HG03520 (cell line): Measurements from ENCODE around the gene OR2L8.

Experiments used
- ATAC-seq: cut with Tn5 transposase; IDR thresholded peaks from one replicate; pipeline ENCODE4 v1.9.1; 2021; ENCODE audit warnings: mild to moderate bottlenecking, moderate library complexity; ENCODE audit not compliant: unreplicated experiment

The OR2L8 gene, protein sequence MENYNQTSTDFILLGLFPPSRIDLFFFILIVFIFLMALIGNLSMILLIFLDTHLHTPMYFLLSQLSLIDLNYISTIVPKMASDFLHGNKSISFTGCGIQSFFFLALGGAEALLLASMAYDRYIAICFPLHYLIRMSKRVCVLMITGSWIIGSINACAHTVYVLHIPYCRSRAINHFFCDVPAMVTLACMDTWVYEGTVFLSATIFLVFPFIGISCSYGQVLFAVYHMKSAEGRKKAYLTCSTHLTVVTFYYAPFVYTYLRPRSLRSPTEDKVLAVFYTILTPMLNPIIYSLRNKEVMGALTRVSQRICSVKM

DNA sequence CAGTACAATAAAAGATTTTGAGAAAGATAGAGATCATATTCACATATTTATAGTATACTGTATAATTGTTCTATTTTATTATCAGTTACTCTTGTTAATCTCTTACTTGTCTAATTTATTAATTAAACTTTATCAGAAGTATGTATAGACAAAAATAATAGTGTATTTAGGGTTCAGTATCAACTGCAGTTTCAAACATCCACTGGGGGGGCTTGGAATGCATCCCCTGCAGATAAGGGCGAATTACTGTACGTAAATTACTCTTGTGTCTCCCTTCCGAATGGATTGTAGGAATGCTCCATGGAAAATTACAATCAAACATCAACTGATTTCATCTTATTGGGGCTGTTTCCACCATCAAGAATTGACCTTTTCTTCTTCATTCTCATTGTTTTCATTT is at the start of gene OR2L8:
Gene OR2L8 (plus strand): TSS at position 301 of the 400 bp plus-strand sequence. CDS start 0 bp downstream, at position 301.
- no peak for ATAC-seq

DNA sequence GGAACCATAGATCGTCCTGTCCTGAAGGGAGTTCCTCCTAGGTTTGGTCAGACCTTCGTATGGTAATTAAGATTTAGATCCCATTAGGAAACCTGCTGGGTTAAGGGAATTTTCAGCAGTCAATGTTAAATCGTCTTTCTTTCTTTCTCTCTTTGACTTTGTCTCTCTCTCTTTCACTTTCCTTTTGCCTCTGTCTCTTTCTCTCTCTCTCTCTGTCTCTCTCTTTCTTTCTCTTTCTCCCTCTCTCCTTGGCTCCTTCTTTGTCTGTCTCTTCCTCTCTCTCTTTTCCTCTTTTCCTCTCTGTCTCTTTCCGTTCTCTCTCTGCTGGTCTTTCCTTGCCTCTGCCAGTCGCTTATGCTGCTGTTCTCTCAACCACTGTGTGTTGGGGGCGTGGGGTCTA is 44.5 kb upstream of the OR2L8 start:
- no peak for ATAC-seq

DNA sequence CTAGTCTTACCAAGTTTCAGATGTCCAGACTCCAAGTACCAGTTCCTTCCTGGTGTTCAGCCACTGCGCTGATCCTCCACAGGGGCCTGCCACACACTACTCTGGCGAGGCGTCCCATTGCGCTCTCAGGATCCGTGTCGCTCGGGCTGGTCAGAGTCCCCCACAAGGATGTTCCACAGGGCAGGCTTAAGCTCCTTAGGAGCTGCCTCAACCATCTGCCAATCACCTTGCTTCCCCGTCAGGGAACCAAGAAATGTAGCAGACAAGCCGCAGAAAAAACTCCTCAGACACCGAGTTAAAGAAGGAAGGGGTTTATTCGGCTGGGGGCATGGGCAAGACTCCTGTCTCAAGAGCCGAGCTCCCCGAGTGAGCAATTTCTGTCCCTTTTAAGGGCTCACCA is 43.5 kb upstream of the OR2L8 start:
- no peak for ATAC-seq

DNA sequence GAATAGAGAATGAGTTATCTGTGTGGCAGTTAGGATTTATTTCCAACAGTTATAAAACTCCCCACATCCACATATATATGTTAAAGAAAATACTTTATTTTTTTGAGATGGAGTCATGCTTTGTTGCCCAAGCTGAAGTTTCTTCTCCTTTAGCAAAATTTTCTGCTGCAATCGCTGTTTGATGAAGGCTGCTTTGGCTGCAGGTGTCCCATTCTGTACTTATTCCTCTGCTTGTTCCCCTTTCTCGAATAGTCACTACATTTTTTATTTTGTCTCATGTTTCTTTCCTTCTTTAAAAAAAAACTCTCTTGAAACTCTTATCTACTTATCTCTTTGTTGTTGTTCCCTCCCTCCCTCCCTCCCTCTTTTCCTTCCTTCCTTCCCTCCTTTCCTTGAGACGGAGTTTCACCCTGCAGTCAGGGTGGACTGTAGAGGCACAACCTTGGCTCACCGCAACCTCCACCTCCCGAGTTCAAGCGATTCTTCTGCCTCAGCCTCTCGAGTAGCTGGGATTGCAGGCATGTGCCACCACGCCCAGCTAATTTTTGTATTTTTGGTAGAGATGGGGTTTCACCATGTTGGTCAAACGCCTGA is 42.7 kb upstream of the OR2L8 start:
- no peak for ATAC-seq

DNA sequence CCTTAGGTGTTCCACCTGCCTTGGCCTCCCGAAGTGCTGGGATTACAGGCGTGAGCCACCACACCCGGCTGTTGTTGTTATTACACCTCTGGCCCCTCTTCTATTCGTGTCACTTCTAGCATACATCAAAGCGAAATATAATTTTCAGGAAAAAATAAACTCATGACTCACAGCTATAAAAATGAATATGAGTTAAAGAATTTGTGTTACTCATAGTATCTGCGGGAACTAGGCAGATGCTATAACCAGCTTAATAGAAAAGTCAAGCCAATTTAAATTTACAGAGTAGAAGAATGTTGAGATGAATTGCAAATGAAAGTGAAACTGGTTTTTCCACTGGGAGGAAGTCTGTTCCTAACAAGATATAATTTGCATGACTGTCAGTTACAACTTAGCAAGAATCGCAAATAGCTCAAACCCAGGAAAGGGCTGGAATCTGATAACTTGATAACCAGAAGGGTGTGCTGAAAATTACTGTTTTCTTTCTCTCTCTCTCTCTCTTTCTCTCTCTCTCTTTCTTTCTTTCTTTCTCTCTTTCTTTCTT is 42.1 kb upstream of the OR2L8 start:
- no peak for ATAC-seq

DNA sequence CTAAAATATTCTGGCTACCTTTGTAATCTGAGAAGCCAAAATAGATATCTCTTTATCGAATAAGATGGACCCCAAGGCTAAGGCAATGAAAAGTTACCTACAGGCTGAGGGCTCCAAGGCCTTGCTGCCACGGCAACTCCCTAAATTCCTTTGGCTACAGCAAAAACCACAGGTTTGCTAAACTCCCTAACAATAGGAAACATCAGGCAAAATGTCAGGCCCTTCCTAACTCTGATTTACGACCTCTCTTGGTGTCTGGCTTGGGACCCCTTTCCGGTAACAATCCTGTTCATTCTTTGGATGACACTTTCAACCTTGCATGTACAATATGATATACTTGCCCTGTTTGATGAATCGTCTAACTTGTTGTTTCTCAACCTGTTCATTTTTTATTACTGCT is 39.9 kb upstream of the OR2L8 start:
- no peak for ATAC-seq

DNA sequence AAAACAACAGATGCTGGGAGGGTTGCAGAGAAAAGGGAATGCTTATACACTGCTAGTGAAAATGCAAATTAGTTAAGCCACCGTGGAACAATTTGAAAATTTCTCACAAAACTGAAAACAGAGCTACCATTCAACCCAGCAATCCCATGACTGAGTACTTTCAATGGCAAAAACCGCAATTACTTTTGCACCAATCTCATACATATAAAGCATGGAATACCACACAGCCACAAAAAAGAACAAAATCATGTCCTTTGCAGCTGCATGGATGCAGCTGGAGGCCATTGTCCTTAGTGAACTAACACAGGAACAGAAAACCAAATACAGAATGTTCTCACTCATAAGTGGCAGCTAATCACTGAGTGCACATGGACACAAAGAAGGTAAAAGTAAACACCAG is 34.9 kb upstream of the OR2L8 start:
- no peak for ATAC-seq

DNA sequence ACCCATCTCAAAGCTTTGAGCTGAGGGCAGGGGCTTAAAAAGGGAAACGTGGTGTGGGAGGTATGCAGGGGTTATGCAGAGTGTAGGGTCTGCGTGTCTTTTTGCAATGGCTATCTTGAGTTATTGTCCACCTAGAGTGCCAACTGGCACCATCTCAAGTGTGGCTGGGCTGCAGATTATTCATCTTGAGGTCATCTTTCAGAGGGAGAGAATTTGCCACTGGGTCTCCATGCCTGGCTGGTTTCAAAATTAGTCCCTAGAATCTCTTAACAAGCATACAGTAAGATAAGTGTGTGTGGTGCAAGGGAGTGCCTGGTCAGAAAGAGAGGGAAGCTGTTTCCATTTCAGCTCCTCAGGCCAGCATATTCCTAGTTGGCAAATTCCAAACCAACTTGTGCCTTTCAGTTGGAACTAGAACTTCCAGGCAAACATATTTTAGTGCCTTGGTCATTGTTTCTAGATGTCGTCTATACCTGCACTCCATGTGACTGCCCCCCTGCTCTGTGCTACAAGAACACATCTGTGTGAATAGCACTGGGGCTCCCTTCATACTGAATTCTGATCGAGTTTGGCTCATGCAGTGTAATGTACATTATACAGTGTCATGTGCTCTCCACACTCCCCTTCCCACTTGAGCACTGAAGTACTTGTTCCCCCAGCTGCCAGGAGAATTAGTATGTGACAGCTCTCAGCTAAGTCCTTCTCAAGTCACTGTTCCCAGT is 33.6 kb upstream of the OR2L8 start:
- ATAC-seq: no peak

DNA sequence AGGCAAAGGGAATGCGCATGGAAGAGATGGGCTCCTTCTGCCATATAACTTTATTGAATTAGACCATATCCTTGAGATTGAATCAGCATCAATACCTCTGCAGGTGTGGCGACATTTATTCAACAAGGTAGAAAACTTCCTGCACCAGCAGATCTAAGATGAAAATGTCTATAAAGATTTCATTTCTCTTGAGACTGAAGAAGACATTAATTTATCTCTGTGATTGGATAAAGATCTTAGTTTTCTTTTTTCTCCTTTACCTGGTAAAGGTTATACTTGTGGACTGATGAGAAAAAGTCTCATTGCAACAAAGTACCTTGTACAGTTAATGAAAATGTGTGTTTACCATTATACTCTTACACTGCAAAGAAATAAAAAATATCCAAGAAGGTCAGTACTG is 28.7 kb upstream of the OR2L8 start, which contains the start of gene OR2T8:
Gene OR2T8 (plus strand): TSS at position 301 of the 400 bp plus-strand sequence. CDS start 766 bp downstream, outside the sequence.
- ATAC-seq: no peak

DNA sequence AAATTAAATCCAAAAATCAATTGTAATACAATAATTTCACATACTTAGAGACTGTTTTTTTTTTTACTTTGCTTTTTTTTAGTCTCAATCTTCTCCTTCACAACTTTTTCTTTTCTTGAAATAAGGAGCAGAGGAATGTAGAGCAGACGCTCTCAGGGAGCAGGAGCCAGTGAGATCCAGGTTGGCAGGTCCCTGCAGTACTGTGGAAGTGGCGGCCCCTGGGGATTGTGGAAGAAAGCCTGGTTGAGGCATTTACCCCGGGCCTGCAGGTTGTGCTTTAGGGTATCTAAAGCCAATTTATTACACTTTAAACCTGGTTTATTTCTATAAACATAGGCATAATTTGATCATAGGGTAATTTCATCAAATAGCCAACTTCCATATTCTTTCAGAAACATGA is 24.7 kb upstream of the OR2L8 start:
- ATAC-seq: no peak

DNA sequence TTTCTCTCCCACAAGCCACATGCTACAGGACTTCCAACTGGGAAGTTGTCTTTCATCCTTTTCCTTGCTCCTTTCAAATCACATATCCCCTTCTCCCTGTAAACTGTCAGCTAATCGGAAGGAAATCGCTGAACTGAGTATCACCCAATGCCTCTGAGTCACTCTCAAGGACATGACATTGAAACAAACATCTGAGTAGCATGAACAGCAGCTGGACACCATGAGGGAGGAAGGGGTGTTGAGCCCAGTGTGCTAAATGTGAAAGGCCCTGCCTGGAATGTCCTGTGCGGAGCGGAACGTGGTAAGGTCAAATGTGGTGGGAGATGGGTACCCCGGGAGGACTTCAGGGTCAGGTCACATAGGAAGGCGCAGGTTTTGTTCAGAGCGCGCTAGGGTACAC is 23.8 kb upstream of the OR2L8 start, which contains the start of gene OR2AJ1:
Gene OR2AJ1 (plus strand): TSS at position 22 of the 400 bp plus-strand sequence. CDS start 8,880 bp downstream, outside the sequence.
- no peak for ATAC-seq

DNA sequence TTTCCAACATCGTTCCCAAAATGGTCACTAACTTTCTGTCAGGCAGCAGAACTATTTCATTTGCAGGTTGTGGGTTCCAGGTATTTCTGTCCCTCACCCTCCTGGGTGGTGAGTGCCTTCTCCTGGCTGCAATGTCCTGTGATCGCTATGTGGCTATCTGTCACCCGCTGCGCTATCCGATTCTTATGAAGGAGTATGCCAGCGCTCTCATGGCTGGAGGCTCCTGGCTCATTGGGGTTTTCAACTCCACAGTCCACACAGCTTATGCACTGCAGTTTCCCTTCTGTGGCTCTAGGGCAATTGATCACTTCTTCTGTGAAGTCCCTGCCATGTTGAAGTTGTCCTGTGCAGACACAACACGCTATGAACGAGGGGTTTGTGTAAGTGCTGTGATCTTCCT is 14.7 kb upstream of the OR2L8 start:
- ATAC-seq: no peak

DNA sequence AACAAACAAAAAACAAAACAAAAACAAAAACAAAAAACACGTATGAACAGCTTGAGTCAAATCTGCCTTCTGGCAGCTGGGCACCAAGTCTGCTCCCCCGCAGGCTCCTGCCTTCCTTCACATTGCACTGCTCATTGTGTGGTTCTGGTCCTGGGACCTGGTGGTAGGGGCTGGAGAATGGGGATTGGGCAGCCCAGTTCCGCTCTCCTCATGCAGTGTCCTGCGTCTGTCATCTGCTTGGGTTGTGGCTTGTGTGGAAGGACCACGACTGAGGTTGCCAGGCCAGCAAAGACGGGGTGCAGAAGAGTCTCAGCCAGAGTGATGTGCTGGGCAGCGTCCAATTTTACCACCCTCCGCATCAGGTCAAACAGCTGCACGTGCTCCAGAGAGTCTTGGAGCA is 12.9 kb upstream of the OR2L8 start:
- no peak for ATAC-seq

DNA sequence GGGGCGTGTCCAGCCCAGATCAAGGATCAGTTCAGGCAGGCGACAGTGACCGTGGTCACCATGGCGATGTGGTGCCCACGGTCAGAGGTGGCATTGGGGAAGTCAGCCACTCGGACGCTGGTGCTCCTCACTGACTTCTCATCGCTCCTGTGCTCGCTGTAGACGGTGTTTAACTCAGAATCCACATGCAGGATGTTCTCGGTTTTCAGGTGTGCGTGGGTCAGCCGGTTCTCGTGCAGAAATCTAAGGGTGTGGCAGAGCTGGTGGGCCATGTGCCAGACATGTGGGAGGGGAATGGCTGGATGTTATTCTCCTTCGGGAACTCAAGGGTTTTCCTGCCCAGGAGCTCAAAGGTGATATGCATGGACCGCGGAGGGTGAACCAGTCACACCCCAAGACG is 12.2 kb upstream of the OR2L8 start:
- no peak for ATAC-seq

DNA sequence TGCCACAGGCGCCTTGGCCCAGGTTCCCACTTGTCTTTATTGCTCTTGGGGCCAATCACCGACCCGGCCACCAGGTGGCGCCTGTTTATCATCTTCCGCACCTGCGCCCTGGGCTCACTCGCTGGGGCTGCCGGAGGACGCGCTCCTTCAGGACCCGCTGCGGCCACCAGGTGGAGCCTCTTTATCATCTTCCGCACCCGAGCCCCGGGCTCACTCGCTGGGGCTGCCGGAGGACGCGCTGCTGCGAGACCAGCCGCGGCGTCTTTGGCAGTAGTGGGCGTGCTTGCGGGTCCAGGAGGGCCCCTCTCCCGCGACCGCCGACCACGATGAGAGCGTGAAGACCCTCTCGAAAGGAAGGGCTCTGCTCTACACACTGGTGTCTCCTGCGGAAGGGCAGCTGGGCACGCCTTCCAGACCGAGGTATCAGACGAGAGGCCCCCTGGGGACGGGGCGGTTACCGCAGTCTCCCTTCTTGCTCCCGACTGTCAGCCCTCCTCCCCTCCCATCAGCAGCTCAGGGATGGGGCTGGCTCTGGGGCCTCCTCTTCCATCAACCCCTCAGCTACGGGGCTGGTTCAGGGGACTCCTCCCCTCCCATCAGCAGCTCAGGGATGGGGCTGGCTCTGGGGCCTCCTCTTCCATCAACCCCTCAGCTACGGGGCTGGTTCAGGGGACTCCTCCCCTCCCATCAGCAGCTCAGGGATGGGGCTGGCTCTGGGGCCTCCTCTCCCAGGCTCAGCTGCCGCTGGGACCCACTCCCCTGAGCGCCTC is 11.5 kb upstream of the OR2L8 start:
- peak; percentile 100 for ATAC-seq

DNA sequence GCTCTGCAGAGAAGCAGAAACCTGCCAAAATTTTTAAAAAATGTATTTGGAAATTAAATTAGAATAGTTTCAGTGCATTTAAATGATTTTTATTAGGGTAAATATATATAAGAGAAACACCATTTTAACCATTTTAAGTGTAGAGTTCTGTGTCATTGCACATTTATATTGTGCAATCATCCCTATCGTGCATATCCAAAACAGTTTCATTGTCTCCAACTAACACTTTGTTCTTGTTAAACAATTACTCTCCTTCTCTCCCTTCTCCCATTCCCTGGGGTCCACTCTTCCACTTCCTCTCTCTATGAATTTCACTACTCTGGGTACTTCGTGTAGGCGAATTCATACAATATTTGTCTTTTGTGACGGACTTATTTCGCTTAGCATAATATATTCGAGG is 6.0 kb upstream of the OR2L8 start:
- no peak for ATAC-seq

DNA sequence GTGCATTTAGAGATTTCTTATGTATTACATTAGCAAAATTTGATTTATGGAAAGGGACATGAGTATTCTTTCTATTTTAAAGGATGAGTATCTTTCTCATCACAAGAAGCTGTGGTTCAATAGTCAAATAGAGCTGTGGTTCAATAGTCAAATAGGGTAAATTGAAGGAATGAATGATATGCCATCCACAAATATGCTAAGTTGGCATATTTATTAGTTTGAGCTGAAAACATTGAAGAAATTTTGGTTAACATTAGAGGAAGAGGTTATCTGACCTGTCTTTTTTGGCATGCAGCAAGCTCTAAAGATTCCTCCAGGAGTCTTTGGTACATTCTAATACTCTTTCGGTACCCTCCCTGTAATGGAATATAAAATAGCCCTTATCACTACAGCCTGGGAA is 4.8 kb downstream of the OR2L8 start:
- no peak for ATAC-seq

DNA sequence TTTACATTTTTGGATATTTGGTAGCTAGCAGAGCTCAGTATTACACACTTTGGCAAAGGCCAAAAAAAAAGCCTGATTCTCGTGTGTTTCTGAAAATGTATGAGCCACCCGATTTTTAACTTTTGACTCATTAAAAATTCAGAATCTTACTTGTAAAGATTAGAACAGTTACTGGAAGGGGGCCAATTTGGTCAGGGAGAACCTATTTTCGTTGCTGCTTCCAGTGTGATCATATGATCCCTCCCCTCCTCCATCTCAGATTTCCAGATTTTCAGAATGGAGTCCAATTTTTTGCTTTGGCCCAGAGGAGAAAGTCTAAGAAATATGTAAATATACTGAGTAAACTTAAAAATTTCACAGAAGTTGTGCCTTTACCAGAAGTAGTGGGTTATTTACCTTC is 13.1 kb downstream of the OR2L8 start:
- no peak for ATAC-seq

DNA sequence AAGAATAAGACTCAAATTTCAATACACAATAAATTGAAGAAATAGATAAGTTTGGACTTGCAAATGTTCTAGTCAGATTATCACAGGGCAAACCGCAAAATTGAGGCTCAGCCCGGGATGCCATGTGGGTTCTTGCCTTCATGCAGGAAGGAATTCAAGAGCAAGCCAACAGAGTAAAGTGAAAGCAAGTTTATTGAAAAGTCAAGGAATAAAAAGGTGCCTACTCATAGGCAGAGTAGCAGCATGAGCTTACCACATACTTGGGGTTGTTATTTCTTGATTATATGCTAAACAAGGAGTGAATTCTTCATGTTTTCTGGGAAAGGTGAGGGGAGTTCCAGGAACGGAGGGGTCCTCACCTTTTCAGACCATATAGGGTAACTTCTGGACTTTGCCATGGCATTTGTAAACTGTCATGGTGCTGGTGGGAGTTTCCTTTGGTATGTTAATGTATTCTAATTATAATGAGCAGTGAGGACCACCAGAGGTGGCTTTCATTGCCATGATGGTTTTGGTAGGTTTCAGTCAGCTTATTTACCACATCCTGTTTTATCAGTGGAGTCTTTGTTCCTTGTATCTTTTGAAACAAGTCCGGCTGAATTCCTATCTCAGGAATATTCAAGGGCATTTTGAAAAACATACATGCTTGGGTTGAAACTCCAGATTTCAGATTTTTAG is 14.4 kb downstream of the OR2L8 start:
- no peak for ATAC-seq

DNA sequence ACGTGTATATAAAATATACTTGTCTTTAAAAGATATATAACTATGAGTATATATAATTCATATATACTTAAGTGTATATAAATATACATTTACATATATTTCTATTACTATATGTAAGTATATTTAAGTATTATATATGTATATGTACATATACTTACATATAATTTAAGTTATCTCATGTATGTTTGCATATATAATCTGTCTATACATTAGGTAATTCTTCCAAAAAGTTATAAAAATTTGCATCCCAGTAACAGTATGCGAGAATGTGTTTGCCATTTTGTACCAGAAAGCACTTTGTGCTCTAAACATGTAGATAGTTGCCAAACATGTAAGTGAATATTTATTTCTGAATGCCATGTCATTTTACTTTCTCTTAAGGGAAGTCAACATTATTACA is 16.3 kb downstream of the OR2L8 start, which contains the start of gene OR2AK2:
Gene OR2AK2 (plus strand): TSS at position 301 of the 400 bp plus-strand sequence. CDS start 144 bp downstream, outside the sequence.
- ATAC-seq: no peak
